ENCODE data around the gene BABAM1.

BABAM1 gene

DNA sequence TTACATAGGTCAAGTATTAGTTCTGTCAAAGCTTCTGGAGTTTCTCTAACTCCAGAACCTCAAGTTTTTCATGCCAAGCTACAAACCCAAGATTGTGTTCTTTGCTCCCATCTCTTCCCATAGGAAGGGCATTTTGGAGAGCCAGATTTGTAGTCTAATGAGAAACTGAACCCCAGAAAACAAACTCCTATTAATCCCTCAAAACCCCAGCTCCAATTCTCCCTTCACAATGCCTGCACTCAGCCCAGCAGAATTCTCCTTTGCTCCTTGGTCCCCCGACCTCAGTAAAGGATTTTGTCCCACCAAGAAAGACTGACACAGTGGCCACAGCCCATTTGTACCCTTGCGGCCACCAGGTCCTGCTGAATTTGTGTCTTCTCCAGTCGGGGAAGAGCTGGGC is 11.1 kb upstream of the BABAM1 start:
- in situ Hi-C loops (cut with HindIII; ENCODE audit: low pct_ligation_motif_present, low sequenced_read_pairs) = no loop called here
- TF ChIP-seq, protein P1, sequence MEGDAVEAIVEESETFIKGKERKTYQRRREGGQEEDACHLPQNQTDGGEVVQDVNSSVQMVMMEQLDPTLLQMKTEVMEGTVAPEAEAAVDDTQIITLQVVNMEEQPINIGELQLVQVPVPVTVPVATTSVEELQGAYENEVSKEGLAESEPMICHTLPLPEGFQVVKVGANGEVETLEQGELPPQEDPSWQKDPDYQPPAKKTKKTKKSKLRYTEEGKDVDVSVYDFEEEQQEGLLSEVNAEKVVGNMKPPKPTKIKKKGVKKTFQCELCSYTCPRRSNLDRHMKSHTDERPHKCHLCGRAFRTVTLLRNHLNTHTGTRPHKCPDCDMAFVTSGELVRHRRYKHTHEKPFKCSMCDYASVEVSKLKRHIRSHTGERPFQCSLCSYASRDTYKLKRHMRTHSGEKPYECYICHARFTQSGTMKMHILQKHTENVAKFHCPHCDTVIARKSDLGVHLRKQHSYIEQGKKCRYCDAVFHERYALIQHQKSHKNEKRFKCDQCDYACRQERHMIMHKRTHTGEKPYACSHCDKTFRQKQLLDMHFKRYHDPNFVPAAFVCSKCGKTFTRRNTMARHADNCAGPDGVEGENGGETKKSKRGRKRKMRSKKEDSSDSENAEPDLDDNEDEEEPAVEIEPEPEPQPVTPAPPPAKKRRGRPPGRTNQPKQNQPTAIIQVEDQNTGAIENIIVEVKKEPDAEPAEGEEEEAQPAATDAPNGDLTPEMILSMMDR (IDR thresholded peaks at IDR 0.05; ENCODE audit: low read depth, low read length, missing control alignments) = no peak
- no peak for DNase-seq
- Histone ChIP-seq H3K27ac (no peak overlapping the region), H3K27me3 (replicated peaks) (no peaks in the 10 kb centered on the region), H3K4me3 (ENCODE audit: low read depth, low read length) (no peak overlapping the region), H3K36me3 (replicated peaks) (no peaks in the 10 kb centered on the region)

DNA sequence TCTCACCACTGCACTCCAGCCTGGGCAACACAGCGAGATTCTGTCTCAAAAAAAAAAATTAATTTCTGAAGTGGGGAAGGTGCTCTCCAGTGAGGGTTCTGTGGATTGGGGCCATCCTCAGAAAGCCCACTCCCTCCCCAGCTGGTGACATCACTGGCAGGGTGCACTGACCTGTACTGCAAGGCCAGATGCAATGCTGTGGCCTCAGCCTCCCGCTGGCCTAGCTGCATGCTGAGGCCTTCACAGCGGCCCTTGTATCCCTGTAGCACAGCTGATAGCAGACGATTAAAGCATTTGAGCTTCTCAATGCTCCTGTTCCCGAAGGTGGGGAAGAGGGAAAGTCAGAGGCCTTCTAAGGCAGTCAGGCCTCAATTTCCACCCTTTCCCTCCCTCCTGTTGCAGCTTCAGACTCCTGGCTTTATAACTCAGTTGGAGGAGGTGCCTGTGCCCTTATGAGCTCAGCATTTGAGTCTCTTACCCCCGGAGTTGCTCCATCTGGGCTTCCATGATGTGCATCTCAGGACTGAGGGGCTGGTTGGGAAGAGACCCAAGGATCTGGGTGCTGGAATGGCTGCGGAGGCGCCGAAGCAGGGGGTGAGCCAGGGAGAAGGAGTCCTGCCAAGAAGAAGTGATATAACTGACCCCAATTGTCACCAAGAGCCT is 8.0 kb upstream of the BABAM1 start:
- in situ Hi-C loops (cut with HindIII; ENCODE audit: low pct_ligation_motif_present, low sequenced_read_pairs) = no loop called here
- Histone ChIP-seq H3K27me3 (replicated peaks) (no peaks in the 10 kb centered on the region), H3K4me3 (ENCODE audit: low read depth, low read length) (no peak overlapping the region), H3K27ac (no peak overlapping the region), H3K36me3 (replicated peaks) (no peaks in the 10 kb centered on the region)
- no peak for DNase-seq
- TF ChIP-seq, protein P1 (IDR thresholded peaks at IDR 0.05; ENCODE audit: low read depth, low read length, missing control alignments) = no peak

DNA sequence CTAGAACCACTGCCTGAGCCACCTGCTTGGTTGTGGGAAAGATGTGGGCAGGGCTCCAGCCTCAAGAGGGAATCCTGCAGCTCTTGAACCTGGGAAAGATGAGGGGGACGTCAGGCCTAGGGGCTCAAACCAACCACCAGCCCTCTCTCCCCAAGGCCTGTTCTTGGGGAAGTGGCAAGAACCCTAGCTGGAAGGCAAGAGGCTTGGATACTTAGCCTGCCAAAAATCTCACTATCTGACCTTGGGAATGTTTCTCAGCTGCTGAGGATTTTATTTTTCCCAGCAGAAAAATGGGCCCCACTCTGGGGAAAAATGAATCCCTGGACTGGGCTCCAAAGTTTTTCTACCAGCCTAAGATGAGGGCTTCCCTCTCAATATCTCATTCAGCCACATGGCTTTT is 7.3 kb upstream of the BABAM1 start:
- in situ Hi-C loops (cut with HindIII; ENCODE audit: low pct_ligation_motif_present, low sequenced_read_pairs) = no loop called here
- Histone ChIP-seq H3K27ac (no peak overlapping the region), H3K4me3 (ENCODE audit: low read depth, low read length) (no peak overlapping the region), H3K27me3 (replicated peaks) (no peaks in the 10 kb centered on the region), H3K36me3 (replicated peaks) (no peaks in the 10 kb centered on the region)
- DNase-seq = no peak
- TF ChIP-seq, protein P1 (IDR thresholded peaks at IDR 0.05; ENCODE audit: low read depth, low read length, missing control alignments) = no peak

DNA sequence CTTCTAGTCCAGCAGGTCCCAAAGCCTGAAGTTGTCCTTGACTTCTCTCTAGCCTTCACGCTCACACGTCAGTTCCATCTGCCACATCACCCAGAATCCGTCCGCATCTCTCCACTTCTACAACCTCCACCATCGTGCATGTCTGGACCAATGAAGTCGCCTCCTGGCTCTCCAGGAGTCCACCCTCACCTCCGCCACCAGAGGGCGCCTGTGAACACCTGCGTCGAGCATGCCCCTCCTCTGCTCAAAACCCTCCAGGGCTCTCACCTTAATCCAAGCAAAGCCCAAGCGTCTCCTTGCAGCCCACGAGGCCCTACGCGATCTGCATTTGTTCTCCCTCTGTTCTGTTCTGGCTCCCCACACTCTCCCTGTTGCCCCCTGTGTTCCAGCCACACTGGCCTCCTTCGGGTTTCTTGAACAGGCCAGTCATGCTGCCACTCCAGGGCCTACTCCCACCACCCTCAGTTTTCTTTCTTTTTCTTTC is 6.4 kb upstream of the BABAM1 start:
- Histone ChIP-seq H3K36me3 (replicated peaks) (no peaks in the 10 kb centered on the region), H3K27ac (no peak overlapping the region), H3K4me3 (ENCODE audit: low read depth, low read length) (no peak overlapping the region), H3K27me3 (replicated peaks) (no peaks in the 10 kb centered on the region)
- peak; percentile 48 for DNase-seq
- TF ChIP-seq, protein P1 (IDR thresholded peaks at IDR 0.05; ENCODE audit: low read depth, low read length, missing control alignments) = peak; percentile 94
- in situ Hi-C loops (cut with HindIII; ENCODE audit: low pct_ligation_motif_present, low sequenced_read_pairs) = no loop called here

DNA sequence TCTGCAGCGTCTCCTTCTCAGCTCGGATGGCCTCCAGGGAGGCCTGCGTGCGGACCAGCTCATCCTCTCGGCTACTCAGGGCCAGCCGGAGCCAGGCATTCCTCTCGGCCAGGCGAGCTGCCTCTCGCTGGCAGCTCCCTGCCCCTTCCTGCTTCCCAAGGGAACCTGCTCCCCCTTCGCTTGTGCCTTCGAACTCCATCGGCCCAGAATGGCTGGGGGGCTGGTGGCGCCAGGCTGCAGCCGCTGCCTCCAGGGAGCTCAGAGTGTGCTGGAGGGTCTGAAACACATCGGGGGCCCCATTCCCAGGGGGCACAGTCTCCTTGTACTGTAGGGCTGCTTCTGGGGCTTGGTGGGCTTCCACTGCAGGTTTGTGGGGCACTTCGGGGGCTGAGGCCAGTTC is 4.7 kb upstream of the BABAM1 start:
- no peak overlapping the region for H3K27ac ChIP-seq

More for the DNA sequence above, 4.7 kb upstream of the BABAM1 start:
- TF ChIP-seq, protein P1 (IDR thresholded peaks at IDR 0.05; ENCODE audit: low read depth, low read length, missing control alignments) = no peak
- Histone ChIP-seq H3K36me3 (replicated peaks) (no peaks in the 10 kb centered on the region), H3K4me3 (ENCODE audit: low read depth, low read length) (no peak overlapping the region), H3K27me3 (replicated peaks) (no peaks in the 10 kb centered on the region)
- in situ Hi-C loops (cut with HindIII; ENCODE audit: low pct_ligation_motif_present, low sequenced_read_pairs) = no loop called here
- DNase-seq = no peak
